Vagina (tissue), 2 donors: ENCODE data around the gene ARHGAP6. TPM values are rescaled to one million over a fixed set of nuclear protein-coding genes. Genes with fewer than 3 reads are reported as not detected.

ENCODE experiments used
- DNase-seq, 2 donors: peaks; one replicate each; pipeline ENCODE4 v3.0.0-alpha.2; 2017; ENCODE audit errors: extremely low spot score in 2 of 2
- H3K27ac ChIP-seq: fragments of 200-600 bp; sonication (generic); one replicate; pipeline ENCODE4 v1.5.1; 2019
- H3K27me3 ChIP-seq: fragments of 200-600 bp; sonication (generic); one replicate; pipeline ENCODE4 v1.5.1; 2019
- H3K36me3 ChIP-seq, 2 donors: fragments of 200-600 bp; sonication (generic); one replicate each; pipeline ENCODE4 v1.5.1; 2017 to 2019
- H3K4me1 ChIP-seq: fragments of 200-600 bp; sonication (generic); one replicate; pipeline ENCODE4 v1.5.1; 2019
- H3K4me3 ChIP-seq, 2 donors: fragments of 200-600 bp; sonication (generic); 1 replicate in 1 of 2; 2 replicates in 1 of 2; pipeline ENCODE4 v1.5.1; 2016 to 2019
- H3K9me3 ChIP-seq: fragments of 200-600 bp; sonication (generic); one replicate; pipeline ENCODE4 v1.5.1; 2019
- CTCF ChIP-seq, 3 experiments: fragments of 450-650 bp in 2 of 3; fragments of 200-600 bp in 1 of 3; sonication (generic) in 1 of 3; IDR thresholded peaks; one replicate each; pipeline ENCODE4 v1.5.1; 2017 to 2019; ENCODE audit warnings: antibody characterized with exemption in 3 of 3, mild to moderate bottlenecking in 2 of 3, moderate library complexity in 2 of 3
- POLR2A ChIP-seq, 2 donors: fragments of 450-650 bp; IDR thresholded peaks; one replicate each; pipeline ENCODE4 v1.6.1; 2017; ENCODE audit warnings: antibody characterized with exemption in 2 of 2, mild to moderate bottlenecking in 2 of 2, moderate library complexity in 2 of 2
- POLR2AphosphoS5 ChIP-seq, 2 donors: sonication (generic); formaldehyde crosslinking; IDR thresholded peaks; one replicate each; pipeline ENCODE4 v1.9.0; 2017; ENCODE audit warnings: antibody characterized with exemption in 2 of 2, mild to moderate bottlenecking in 2 of 2, low read depth in 1 of 2; ENCODE audit not compliant: insufficient read depth in 1 of 2
- intact Hi-C: fragments of 100-400 bp; cut with DNase I; formaldehyde crosslinking; loops from one replicate; pipeline ENCODE4 v1.15.1; 2023
- total RNA-seq: library from RNA; depleted of rRNA; stranded (reverse); fragments of >200 nt; gene quantifications from one replicate; pipeline ENCODE4 v1.2.3, GENCODE V29; 2016

Gene ARHGAP6
- total RNA-seq, 1 donor from 2014 or later = 15.7 TPM

- Histone ChIP-seq H3K27ac (no peak overlapping the region), H3K9me3 (no peaks in the 10 kb centered on the region), H3K4me1 (no peaks in the 10 kb centered on the region), H3K27me3 (no peaks in the 10 kb centered on the region), H3K36me3 (no peaks in the 10 kb centered on the region), H3K4me3 (no peak overlapping the region)
- intact Hi-C loops = no loop called here
- TF ChIP-seq CTCF (IDR thresholded peaks at IDR 0.05) = no peak
- TF ChIP-seq POLR2A (IDR thresholded peaks at IDR 0.05) = no peak
- no peak for TF ChIP-seq POLR2AphosphoS5 (IDR thresholded peaks at IDR 0.05; ENCODE audit: insufficient read depth in 1 of 2, low read depth in 1 of 2)
- no peak for DNase-seq
These were observed 360.1 kb downstream of the ARHGAP6 start for GRCh38 chrX:11305641-11306040.

- Histone ChIP-seq H3K9me3 (no peaks in the 10 kb centered on the region), H3K27me3 (no peaks in the 10 kb centered on the region), H3K27ac (no peak overlapping the region), H3K4me1 (no peaks in the 10 kb centered on the region), H3K4me3 (no peak overlapping the region), H3K36me3 (no peaks in the 10 kb centered on the region)
- TF ChIP-seq POLR2AphosphoS5 (IDR thresholded peaks at IDR 0.05; ENCODE audit: insufficient read depth in 1 of 2, low read depth in 1 of 2) = no peak
- no peak for TF ChIP-seq POLR2A (IDR thresholded peaks at IDR 0.05)
- TF ChIP-seq CTCF (IDR thresholded peaks at IDR 0.05) = no peak
- intact Hi-C loops = no loop called here
- DNase-seq = no peak
These were observed 360.9 kb downstream of the ARHGAP6 start for GRCh38 chrX:11304829-11305228.

- no peaks in the 10 kb centered on the region for H3K4me1 ChIP-seq
- no peak for TF ChIP-seq POLR2AphosphoS5 (IDR thresholded peaks at IDR 0.05; ENCODE audit: insufficient read depth in 1 of 2, low read depth in 1 of 2)
- no peak for TF ChIP-seq POLR2A (IDR thresholded peaks at IDR 0.05)
- no peak for TF ChIP-seq CTCF (IDR thresholded peaks at IDR 0.05)
- intact Hi-C loops = no loop called here
- no peaks in the 10 kb centered on the region for H3K27me3 ChIP-seq
- H3K9me3 ChIP-seq = no peaks in the 10 kb centered on the region
- H3K36me3 ChIP-seq = no peaks in the 10 kb centered on the region
- no peak overlapping the region for H3K4me3 ChIP-seq
- H3K27ac ChIP-seq = no peak overlapping the region
- DNase-seq = no peak
These were observed 367.1 kb downstream of the ARHGAP6 start for GRCh38 chrX:11298600-11298999.

GRCh38 chrX:11296051-11296450 lies 369.7 kb downstream of the ARHGAP6 start:
- Histone ChIP-seq H3K27ac (no peak overlapping the region), H3K27me3 (no peaks in the 10 kb centered on the region), H3K4me3 (no peak overlapping the region), H3K9me3 (no peaks in the 10 kb centered on the region), H3K36me3 (no peaks in the 10 kb centered on the region), H3K4me1 (no peaks in the 10 kb centered on the region)
- TF ChIP-seq POLR2AphosphoS5 (IDR thresholded peaks at IDR 0.05; ENCODE audit: insufficient read depth in 1 of 2, low read depth in 1 of 2) (no peak), POLR2A (IDR thresholded peaks at IDR 0.05) (no peak)
- intact Hi-C loops = no loop called here
- DNase-seq = no peak

- Histone ChIP-seq H3K27me3 (no peaks in the 10 kb centered on the region), H3K27ac (no peak within 1 kb of the TSS), H3K4me1 (no peaks in the 10 kb centered on the region), H3K9me3 (no peaks in the 10 kb centered on the region), H3K4me3 (no peak within 1 kb of the TSS), H3K36me3 (no peaks in the 10 kb centered on the region)
- TF ChIP-seq POLR2A (IDR thresholded peaks at IDR 0.05) (no peak), POLR2AphosphoS5 (IDR thresholded peaks at IDR 0.05; ENCODE audit: insufficient read depth in 1 of 2, low read depth in 1 of 2) (no peak), CTCF (IDR thresholded peaks at IDR 0.05) (no peak)
- DNase-seq = no peak
- intact Hi-C loops = no loop called here
These were observed 372.6 kb downstream of the ARHGAP6 start, which contains the start of gene AMELX for GRCh38 chrX:11293113-11293512. Gene AMELX, plus strand, starts transcription at chrX:11293413. Its CDS starts 1,376 bp downstream, at chrX:11294789.
